Activated CD4-positive, alpha-beta T cell treated with anti-CD3 and anti-CD28 coated beads, Interleukin-10, Interleukin-2, amounts not matched to agents 100 ng/mL and 50 ng/mL, durations not matched to agents 16 hours and 8 hours (primary cell): ENCODE data around the gene CTNNA2.

Experiments used
- DNase-seq: peaks from one replicate; pipeline ENCODE4 v3.0.0-alpha.2; 2020

Gene CTNNA2

DNA sequence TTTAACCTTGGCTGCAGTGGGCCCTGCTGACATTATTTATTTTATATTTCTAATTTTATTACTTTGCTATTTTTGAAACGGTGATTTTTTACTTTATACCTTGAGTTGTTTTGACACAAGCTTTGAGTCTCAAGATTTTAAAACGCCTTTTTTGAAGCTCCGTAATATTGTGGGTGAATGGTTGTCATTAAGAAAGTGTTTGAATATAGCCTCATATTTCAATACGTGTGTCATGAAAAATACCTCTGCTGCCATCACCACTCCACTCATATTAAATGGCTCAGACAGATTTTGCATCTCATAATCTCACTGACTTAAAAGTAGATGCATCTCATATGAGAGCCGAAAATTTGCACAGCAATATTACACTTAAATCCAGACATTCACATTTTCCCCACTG, 106.6 kb downstream of the CTNNA2 start:
- DNase-seq: no peak

DNA sequence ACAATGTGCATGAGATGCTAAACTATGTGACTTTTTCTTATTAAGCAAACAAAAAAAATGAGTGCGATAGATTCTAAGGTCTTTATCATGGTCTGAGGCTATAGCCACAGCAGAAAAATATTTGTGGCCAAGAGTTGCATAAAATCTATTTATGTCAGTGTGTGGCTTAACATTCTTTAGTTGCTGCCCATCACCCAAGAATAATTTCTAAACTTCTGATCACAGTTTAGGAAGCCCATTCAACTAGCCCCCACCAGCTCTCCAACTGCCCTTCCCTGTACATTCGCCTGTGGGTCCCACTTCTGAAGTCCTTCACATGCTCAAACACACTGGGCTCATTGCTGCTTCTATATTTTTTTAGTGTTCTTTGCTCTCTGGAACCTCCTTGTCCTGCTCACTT, 107.1 kb downstream of the CTNNA2 start:
- no peak for DNase-seq

DNA sequence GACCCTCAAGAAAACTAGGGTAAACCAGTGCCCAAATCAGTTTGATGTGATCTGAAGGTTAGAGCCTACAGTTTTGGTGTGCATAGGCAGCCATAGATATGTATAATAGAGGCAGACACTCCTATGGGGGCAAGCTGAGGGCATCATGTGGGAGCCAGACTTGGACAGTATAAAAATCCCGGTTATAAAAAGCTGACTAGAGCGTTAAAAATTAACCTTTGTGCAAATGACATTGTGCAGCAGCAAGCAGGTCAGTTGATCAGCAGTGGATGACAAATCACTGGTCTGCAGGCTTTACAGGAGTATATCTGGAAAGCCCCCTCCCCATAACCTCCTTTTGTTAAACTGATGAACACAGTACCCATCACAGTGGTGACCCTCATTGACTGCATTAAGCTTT, 107.8 kb downstream of the CTNNA2 start:
- DNase-seq: no peak

DNA sequence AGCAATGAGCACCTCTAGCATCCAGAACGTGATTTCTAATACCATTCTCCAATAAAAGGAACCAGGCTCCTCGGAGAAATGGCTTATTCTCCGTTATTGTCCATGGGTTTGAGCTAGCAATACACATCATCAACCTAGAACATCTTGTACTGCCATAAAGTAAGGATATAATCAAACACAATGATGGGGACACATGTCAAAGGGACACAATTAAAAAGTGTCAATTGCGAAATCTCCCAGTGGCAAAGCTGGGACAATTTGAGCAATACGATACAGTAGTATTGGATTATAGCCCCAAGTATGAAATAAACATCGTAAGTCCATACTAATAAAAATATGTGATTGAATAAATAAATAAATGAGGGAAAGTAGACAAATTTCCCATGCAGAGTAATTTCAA, 108.4 kb downstream of the CTNNA2 start:
- DNase-seq: no peak

DNA sequence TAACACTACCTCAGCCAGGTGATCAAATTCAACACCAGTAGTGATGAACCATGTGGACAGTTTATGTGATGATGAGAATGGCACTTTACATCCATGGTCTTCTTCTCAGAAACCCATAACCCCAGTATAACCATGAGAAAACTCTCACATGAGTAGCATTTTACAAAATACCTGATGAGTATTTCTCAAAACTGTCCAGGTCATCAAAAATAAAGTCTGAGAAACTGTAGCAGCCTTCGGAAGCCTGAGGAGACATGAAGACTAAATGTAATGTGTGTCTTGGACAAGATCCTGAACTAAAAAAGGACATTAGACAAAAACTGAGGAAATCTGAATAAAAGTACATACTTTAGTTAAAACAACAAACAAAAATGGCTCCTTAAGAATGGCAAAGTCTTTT, 108.9 kb downstream of the CTNNA2 start:
- DNase-seq: no peak

DNA sequence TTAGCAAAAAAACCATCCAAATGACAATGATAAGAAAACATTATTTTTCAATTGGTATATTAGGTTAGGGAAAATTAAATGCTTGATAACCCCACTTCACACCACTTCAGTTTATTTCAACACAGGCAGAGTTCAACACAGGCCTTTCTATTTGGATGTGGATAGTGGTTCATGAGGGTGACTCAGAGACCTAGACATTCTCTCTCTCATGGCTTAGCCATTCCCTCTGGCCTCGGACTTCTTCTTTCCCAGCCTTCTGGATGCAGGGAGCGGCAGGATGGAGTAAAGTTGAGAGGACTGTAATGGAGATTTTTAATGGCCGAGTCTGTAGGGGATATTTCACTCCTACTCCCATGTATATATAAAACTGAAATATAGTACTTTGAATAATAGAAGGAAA, 109.7 kb downstream of the CTNNA2 start:
- DNase-seq: no peak

DNA sequence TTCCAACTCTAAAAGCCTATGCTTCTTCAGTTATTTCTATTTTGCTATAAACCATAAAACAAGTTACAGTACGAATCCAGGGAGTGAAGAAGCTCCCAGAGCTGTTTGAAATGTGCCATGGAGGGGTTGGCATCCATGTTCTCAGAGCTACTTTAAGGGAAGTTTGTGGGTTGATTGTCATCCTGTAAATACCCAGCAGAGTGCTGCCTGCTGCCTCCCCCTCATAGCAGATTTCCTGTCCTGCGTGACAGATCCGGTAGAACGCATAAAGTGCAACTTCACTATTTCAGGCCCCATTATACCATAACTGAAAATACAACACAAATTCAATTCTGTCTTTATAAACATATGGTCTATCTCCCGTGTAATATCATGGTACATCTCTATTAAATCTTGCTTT, 114.4 kb downstream of the CTNNA2 start:
- no peak for DNase-seq

DNA sequence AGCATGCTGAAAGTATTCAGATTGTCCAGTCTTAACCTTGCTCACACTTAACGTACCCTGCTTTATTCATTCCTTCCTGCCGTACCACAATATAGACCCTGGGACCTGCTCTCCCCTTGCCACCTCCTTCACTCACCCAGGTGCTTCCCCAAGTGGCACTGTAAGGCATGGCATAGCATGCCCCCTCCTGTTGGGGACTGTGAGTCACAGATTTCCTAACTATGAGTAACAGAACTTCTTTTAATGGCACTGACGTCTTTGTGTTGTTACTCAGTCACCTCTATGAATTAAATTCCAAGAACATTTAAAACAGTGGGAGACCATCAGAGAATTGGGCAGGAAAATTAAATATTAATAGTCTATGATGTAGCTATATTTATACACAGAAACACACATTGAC, 117.2 kb downstream of the CTNNA2 start:
- DNase-seq: no peak

DNA sequence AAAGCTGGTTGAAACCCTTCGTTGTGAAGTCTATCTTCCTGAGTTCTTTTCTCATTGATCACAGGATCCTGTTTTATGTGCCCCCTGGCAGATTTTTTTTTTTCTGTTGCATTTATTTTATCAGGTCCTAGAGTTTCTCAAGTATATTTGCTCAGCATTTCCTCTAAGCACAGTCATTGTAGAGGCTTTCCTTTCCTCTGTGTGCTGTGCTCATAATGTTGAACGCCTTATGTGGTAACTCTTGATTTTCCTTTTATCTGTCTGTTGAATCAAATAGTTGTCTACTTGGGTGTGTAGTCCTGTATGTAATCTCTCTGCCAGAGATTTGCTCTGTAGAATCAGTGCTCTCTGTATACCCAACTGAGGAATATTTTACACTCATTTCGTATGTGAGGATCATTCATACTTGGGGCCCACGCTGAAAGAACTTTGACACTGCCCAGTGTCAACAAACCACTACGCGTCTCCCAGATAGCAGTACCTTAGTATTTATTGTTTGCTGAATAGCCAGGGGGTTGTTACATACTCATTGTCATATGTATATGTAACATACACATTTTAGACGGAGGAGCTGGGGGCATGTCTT, 118.2 kb downstream of the CTNNA2 start:
- no peak for DNase-seq

DNA sequence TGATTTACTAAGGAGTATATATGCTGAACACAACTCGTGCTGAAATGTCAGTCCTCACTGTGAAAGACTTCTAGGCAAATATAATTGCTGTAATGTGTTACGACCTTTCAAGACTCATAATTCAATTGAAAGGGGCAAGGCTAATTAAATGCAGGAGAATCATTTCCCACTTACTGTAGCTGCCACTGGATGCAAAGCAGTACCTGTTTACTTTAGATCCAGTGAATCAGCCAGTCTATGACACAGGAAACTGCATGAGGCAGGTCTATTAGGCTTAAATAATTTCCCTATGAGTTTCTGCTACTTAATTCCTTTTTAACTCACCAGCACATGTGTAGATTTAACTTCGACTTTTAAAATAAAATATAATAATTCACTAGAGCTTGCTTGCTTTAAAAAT, 125.6 kb downstream of the CTNNA2 start:
- no peak for DNase-seq

DNA sequence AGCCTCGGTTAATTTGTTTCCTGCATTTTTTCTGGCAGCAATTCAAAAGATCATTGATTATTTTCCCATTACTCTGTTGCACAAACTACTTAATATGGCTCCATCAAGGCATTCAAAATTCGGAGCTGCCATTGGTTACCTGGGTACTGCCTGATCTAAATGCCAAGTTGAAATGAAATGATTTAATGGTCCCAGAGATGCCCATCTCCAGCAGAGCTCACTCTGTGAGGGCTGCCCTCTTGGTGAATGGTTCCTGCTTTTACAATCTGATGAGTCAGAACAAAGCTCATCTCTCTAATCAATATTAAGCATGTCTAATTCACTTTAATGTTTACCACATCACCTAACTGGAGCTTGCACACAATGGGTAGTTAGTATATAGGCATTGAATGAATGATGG, 126.1 kb downstream of the CTNNA2 start:
- DNase-seq: no peak

DNA sequence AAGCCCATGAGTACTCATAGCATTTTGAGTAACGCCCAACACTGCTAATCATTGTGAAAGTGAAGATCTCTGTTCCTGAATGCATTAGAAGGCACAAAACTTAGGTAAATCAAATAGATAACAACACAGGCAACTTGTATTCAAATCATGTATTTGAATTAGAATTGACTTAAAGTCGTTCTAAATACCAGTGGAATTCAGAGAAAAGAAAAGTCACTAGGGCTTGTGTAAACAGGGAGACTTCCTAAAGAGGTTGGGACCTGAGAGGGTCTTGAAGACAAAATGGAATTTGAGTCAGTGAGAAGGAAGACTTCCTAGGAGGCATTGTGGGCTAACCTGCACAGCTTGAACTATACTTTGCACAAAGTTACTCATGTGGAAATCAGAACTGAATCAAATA, 127.2 kb downstream of the CTNNA2 start:
- no peak for DNase-seq

DNA sequence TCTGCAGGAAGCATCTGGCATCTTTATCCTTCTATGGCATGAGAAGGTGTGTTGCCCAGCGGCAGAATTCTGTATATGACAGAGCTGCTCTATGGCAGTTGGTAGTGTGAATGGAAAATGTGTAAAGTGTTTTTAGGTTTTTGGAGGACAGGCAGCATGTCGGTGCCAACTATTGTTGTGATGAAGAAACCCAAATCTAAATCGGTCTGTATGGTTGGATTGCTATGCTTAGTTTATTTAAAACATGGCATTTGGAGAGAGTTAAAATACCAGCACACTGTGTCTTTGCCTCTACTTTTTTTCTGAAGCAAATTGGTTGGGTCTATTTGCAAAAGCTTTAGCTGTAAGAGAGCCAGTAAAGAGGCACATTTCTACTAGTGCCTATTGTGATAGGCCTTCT, 136.7 kb downstream of the CTNNA2 start:
- DNase-seq: no peak

DNA sequence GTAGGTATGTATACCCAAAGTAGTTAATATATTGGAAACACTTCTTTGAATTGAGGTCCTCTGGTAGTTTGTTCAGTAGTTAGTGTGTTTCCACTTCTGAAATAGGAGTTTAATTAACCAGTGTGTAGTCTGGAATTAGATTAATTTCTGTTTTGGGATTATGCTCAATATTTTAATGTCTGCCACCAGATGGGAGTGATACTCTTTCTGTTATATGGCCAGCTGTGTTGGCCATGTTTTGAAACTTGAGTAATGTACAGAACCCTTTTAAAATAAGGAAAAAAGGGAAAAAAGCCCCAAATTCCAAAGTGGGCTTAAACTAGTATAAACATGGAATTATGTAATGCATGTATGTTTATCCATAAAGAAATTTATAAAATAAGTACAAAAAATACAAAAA, 147.7 kb downstream of the CTNNA2 start:
- no peak for DNase-seq

DNA sequence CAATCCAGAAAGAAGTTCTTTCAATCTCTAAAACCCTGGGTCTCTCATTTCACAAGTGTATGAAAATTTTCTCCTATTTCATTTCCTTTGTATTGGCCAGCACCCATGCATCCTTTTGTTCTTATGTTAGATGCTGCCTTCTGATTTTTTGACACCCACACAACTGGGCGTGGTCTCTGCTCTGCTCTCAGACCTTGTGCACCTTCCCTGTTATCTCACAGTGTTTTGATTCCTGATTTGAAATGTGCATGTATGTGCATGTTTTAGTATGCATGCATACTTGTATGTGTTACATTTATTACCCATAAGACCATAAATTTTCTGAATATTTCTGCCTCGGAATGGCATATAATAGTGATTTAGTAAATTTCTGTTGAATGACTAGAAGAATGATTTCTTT, 152.2 kb downstream of the CTNNA2 start:
- no peak for DNase-seq

DNA sequence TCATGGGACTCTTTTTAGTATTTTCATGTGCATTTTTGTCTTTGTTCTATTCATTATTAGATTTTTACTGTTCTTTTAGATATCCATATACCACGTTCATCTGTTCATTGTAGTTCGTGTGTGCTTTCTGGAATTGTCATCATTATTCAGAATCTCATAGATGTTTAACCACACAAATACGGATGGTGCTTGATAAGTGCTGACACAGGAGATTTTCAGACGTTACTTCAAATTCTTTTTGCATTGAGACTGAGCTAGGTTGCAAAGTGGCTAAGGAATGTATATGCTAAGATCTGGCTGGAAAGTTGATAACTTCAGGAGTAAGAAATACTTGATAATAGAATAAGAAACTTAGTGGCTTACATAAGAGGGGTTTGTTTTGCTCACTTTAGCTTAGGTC, 153.6 kb downstream of the CTNNA2 start:
- DNase-seq: no peak

DNA sequence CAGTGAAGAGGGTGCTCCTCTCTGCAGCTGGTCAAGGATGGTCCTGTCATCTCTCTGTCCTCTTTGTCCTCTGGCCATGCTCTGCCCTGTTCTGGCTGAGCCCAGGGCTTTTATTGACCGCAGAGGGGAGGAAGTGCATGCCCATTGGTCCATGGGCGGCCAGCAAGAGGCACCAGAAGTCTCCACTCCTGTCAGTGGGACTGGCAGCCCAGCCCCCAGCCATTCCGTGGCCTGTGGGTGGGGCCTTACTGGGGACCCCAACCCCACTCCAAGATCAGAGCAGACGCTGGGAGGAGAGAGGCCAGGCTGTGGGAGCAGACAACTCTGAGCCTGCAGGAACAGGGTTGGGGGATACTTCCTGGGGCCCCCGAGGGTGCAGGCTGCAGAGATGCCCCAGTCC, 156.9 kb downstream of the CTNNA2 start:
- DNase-seq: no peak

DNA sequence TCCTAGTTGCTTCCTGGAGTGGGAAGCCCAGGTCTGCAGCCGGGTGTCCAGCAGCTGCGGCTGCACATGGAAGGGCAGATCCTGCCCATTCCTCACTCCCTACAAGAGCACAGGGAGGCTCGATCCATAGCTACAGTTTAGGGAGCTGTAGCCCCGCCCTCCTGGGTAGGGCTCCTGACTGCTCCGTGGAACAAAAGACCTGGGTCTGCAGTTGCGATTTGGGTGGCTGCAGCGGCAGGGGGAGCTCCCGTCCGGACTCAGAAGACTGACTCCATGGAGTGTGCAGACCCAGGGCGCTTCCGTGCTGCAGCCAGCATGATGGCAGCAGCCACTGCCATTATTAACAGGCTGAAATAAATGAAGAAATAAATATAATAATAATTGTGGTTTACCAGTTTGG, 157.3 kb downstream of the CTNNA2 start:
- no peak for DNase-seq

DNA sequence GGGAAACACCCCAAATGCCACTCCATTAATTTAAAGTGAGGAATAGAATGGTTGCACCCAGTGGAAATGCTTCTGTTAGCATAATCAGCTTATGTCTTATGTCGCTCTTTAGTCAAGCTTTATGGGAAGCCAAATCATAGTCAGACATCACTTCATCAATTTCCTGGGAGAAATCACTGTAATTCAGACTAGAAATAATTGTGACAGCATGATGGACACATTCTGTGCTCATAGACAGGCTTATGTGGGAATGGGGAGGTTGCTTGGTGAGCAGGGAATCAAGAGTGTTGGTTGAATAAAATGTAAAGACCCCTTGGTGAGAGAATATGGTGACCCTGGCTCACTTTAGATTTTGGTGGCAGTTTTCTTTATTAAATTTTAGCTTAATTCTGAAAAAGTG, 174.0 kb downstream of the CTNNA2 start:
- no peak for DNase-seq

DNA sequence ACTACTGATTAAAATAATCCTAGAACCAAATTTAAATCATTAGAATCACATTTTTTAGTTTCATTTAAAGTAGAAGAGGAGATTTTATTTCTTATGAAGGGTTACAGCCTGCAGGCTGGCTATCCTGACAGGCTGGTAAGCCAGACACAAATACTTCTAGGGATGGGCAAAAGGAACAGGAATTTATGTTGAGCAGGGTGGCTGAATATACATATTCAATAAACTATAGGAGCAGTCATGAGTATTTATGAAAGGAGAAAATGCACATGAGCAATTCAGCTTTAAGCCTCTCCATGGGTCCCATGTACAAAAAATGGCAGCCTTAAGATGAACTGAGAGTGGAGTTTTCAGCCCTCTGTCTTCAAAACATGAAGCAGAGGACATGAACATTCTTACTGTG, 182.4 kb downstream of the CTNNA2 start:
- no peak for DNase-seq

DNA sequence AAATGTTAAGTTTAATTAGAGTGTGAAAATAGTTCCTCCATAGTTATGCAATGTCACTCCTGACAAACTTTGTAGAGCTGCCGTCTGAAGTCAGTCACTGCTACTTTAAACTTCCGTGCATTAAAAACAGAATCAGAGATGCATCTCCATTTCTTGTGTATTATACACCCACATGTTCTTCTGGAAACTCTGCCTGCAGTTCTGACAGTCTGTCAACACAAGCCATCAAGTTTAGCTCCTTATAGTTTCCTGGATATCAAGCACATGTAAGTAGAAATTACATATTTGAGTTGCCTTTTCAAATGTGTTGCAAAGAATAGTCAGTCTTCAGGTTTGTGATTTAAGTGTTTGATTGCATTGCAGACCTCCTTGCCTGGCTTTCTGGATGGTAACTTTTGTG, 184.3 kb downstream of the CTNNA2 start:
- no peak for DNase-seq

DNA sequence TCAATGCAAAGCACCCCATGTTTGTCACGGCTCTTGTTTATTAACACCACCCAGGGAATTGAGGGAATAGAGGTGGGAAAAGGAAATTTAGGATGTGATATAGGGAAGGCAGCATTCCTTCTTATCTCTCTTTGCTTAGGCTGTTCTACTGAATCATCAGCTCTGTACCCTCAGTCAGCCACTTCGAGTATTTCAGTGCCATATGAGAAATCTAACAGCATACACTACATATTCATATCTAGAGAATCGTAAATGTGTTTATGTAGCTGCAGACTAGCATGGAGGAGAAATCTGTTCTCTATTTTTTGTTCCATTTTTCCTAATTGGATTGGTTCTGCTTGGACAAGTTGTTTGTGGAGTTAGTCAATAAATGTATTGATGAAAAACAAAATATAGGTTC, 187.8 kb downstream of the CTNNA2 start:
- no peak for DNase-seq

DNA sequence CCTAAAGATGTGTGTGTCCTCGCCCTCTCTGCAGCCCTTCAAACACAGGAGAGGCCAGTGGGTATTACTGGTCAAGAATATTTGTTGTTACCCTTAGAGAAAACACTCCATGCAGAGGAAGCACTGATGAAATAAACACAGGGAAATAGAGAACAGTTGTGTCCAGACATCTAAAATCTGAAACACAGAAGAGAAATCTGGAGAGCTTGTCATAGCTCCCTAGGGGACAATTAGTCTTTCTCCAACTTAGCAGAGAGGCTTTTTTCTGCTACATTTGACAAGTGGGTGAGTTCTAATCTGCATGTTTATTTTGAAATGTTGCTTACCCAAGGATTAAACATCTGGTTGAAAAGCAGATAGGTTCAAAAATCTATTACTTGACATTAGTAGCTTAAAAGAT, 190.1 kb downstream of the CTNNA2 start:
- DNase-seq: no peak

DNA sequence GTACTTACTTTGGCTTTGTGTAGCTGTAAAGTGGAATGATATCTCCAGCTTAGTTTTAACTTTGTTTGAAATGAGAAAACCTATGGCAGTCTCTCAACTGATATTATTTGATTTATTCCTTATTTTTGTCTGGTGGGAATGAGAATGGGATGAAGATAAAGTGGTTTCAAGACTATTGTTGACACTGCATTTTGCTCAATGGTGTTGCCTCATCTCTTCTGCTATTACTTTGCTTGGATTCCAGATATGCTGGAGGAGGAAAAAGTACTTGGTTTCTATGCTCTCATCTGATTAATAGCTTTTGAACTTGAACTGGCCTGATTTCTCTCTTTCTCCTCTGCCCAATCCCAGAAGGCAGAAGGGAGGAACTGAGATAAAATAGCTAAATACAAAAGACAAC, 198.2 kb downstream of the CTNNA2 start:
- no peak for DNase-seq

DNA sequence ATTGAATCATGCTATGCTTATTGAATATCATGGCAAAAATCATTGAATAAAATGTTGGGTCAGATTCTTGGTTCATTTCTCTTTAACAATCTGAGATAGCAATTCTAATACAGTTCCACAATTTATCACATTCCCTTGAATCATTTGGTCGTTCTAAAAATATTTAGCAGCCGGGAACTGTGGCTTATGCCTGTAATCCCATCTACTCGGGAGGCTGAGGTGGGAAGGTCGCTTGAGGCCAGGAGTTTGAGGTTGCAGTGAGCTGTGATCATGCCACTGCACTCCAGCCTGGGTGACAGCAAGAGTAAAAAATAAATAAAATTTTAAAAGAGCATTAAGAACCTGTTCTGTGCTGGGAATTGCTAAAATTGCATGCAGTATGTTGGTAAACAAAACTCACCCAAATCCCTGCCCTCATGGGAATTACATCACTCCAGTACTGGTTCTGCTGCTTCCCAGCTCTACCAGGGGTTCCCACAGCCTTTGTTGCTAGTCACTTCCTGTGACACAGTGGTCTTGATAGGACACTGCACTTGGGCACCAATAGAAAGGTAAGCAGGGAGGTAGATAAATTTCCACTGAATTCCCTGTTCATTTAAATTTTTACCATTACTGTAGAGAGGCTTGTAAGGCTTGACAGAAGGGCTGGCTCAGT, 200.4 kb downstream of the CTNNA2 start:
- DNase-seq: no peak

DNA sequence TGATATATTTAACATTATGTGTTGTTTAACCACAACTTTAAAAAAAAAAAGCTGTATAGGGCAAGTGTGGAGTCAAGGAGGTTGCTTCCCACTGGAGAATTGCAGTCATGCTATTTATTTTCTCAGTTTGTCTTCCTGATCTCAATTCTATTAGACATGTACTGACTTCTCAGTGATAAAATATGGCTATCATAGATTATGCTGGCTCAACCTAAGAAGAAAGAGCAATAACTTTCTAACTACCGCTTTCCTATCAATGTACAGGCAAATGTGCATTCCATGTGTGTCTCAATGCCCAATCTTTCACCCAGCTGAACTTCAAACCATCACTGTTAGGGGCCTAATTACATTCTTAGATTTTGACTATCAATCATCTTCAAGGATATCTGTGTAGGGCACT, 201.4 kb downstream of the CTNNA2 start:
- DNase-seq: no peak
